IPS-18c (cell line): ENCODE measurements around the gene ITGB8.

Experiments
- H3K4me3 ChIP-seq: 2 replicates; pipeline ENCODE4 v1.7.0; 2013; ENCODE audit warnings: low read depth, mild to moderate bottlenecking, low read length, moderate library complexity; ENCODE audit not compliant: insufficient read depth
- H3K9me3 ChIP-seq: one replicate; pipeline ENCODE4 v1.6.1; 2013; ENCODE audit warnings: mild to moderate bottlenecking, low read length, moderate library complexity; ENCODE audit not compliant: control insufficient read depth, insufficient read depth

The ITGB8 gene

GRCh38 chr7:20393616-20394015, 62.9 kb downstream of the ITGB8 start:
- Histone ChIP-seq H3K9me3 (no peaks in the 10 kb centered on the region), H3K4me3 (no peak overlapping the region)

- Histone ChIP-seq H3K4me3 (no peak overlapping the region), H3K9me3 (no peaks in the 10 kb centered on the region)
These were observed 63.6 kb downstream of the ITGB8 start for GRCh38 chr7:20394284-20394683.

GRCh38 chr7:20395104-20395503, 64.4 kb downstream of the ITGB8 start:
- no peak overlapping the region for H3K4me3 ChIP-seq

GRCh38 chr7:20395511-20395910, 64.8 kb downstream of the ITGB8 start:
- H3K4me3 ChIP-seq: no peak overlapping the region

More at GRCh38 chr7:20395104-20395503, 64.4 kb downstream of the ITGB8 start:
- no peaks in the 10 kb centered on the region for H3K9me3 ChIP-seq

GRCh38 chr7:20399521-20399920, 68.8 kb downstream of the ITGB8 start:
- no peak overlapping the region for H3K4me3 ChIP-seq
- peaks cover 2% of the 10 kb centered on the region for H3K9me3 ChIP-seq

More at GRCh38 chr7:20395511-20395910, 64.8 kb downstream of the ITGB8 start:
- no peaks in the 10 kb centered on the region for H3K9me3 ChIP-seq

- peaks cover 2% of the 10 kb centered on the region for H3K9me3 ChIP-seq
- no peak overlapping the region for H3K4me3 ChIP-seq
These were observed 71.4 kb downstream of the ITGB8 start for GRCh38 chr7:20401861-20402746.

GRCh38 chr7:20402747-20403230, 72.1 kb downstream of the ITGB8 start:
- H3K4me3 ChIP-seq: no peak overlapping the region
- peaks cover 2% of the 10 kb centered on the region for H3K9me3 ChIP-seq

- Histone ChIP-seq H3K9me3 (peaks cover 2% of the 10 kb centered on the region), H3K4me3 (no peak overlapping the region)
These were observed 72.6 kb downstream of the ITGB8 start for GRCh38 chr7:20403331-20403730.

GRCh38 chr7:20404320-20404719, 73.6 kb downstream of the ITGB8 start:
- H3K9me3 ChIP-seq: peaks cover 2% of the 10 kb centered on the region

GRCh38 chr7:20407585-20408466, 77.1 kb downstream of the ITGB8 start:
- no peaks in the 10 kb centered on the region for H3K9me3 ChIP-seq

More at GRCh38 chr7:20404320-20404719, 73.6 kb downstream of the ITGB8 start:
- H3K4me3 ChIP-seq: no peak overlapping the region

GRCh38 chr7:20408467-20408826, 77.7 kb downstream of the ITGB8 start:
- no peak overlapping the region for H3K4me3 ChIP-seq

More at GRCh38 chr7:20407585-20408466, 77.1 kb downstream of the ITGB8 start:
- no peak overlapping the region for H3K4me3 ChIP-seq

GRCh38 chr7:20409961-20410360, 79.3 kb downstream of the ITGB8 start:
- Histone ChIP-seq H3K9me3 (no peaks in the 10 kb centered on the region), H3K4me3 (no peak overlapping the region)

More at GRCh38 chr7:20408467-20408826, 77.7 kb downstream of the ITGB8 start:
- no peaks in the 10 kb centered on the region for H3K9me3 ChIP-seq

GRCh38 chr7:20411372-20411771, 80.7 kb downstream of the ITGB8 start:
- Histone ChIP-seq H3K4me3 (no peak overlapping the region), H3K9me3 (no peaks in the 10 kb centered on the region)

- no peak overlapping the region for H3K4me3 ChIP-seq
- H3K9me3 ChIP-seq: no peaks in the 10 kb centered on the region
These were observed 81.3 kb downstream of the ITGB8 start for GRCh38 chr7:20412032-20412431.

GRCh38 chr7:20417260-20417659, 86.6 kb downstream of the ITGB8 start:
- Histone ChIP-seq H3K4me3 (no peak overlapping the region), H3K9me3 (no peaks in the 10 kb centered on the region)

GRCh38 chr7:20417675-20418382, 87.1 kb downstream of the ITGB8 start:
- no peaks in the 10 kb centered on the region for H3K9me3 ChIP-seq
- no peak overlapping the region for H3K4me3 ChIP-seq

- H3K9me3 ChIP-seq: no peaks in the 10 kb centered on the region
- H3K4me3 ChIP-seq: no peak overlapping the region
These were observed 93.8 kb downstream of the ITGB8 start for GRCh38 chr7:20424500-20424899.
